B cell (primary cell): ENCODE results near the gene DPH3.

Experiments used
- EZH2 ChIP-seq: IDR thresholded peaks from 2 replicates; pipeline ENCODE4 v1.6.1; 2012; ENCODE audit warnings: borderline replicate concordance, low read depth, mild to moderate bottlenecking, moderate library complexity, low read length; ENCODE audit not compliant: insufficient read depth, poor library complexity, severe bottlenecking
- TF ChIP-seq, protein P1 (sequence below): fragments of 200-600 bp; IDR thresholded peaks from one replicate; pipeline ENCODE4 v1.8.0; 2022; ENCODE audit warnings: antibody characterized with exemption, mild to moderate bottlenecking

DNA sequence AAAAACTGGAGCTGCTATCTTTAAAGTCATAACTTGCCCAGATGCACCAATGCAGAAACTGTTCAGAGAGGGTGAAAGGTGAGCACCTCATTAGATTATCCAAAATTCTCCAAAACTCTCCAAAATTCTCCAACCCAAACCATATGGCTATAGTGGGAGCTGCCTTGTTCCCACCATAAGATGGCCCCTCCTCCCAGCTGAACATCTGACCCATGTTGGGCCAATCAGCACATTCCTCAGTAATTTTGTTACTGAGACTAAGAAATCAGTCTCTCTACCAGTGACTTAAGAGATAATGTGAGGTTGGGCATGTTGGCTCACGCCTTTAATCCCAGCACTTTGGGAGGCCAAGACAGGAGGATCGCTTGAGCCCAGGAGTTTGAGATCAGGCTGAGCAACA, 32.8 kb downstream of the DPH3 start:
- TF ChIP-seq, protein P1, sequence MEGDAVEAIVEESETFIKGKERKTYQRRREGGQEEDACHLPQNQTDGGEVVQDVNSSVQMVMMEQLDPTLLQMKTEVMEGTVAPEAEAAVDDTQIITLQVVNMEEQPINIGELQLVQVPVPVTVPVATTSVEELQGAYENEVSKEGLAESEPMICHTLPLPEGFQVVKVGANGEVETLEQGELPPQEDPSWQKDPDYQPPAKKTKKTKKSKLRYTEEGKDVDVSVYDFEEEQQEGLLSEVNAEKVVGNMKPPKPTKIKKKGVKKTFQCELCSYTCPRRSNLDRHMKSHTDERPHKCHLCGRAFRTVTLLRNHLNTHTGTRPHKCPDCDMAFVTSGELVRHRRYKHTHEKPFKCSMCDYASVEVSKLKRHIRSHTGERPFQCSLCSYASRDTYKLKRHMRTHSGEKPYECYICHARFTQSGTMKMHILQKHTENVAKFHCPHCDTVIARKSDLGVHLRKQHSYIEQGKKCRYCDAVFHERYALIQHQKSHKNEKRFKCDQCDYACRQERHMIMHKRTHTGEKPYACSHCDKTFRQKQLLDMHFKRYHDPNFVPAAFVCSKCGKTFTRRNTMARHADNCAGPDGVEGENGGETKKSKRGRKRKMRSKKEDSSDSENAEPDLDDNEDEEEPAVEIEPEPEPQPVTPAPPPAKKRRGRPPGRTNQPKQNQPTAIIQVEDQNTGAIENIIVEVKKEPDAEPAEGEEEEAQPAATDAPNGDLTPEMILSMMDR = no peak
- TF ChIP-seq EZH2 = no peak
